Kidney (tissue), 14 donors: ENCODE measurements around the gene DROSHA. TPM values are rescaled to one million over a fixed set of nuclear protein-coding genes. Genes with fewer than 3 reads are reported as not detected.

Experiments used
- DNase-seq, 5 donors: peaks; one replicate each; pipeline ENCODE4 v3.0.0-alpha.2; 2013 to 2020
- FAIRE-seq: peaks from 2 replicates; lab custom pipeline; 2012; peaks lifted over from hg19 to GRCh38; lab: Jason Lieb, UNC
- H3K27ac ChIP-seq, 2 donors: one replicate each; pipeline ENCODE4 v1.7.0; 2013; ENCODE audit warnings: low read depth in 2 of 2, low read length in 2 of 2, inconsistent platforms in 1 of 2
- H3K27me3 ChIP-seq: one replicate; pipeline ENCODE4 v1.7.1; 2013; ENCODE audit warnings: low read length, inconsistent platforms; ENCODE audit not compliant: control insufficient read depth, insufficient read depth
- H3K36me3 ChIP-seq, 3 donors: one replicate each; pipeline versions ENCODE4 v1.7.0 to v1.7.1; 2013; ENCODE audit warnings: low read length in 3 of 3, control low read depth in 1 of 3, inconsistent platforms in 1 of 3; ENCODE audit not compliant: insufficient read depth in 3 of 3, control insufficient read depth in 2 of 3
- H3K4me1 ChIP-seq, 3 donors: one replicate each; pipeline versions ENCODE4 v1.7.0 to v1.7.1; 2013; ENCODE audit warnings: low read length in 3 of 3, inconsistent platforms in 1 of 3, low read depth in 1 of 3; ENCODE audit not compliant: control insufficient read depth in 2 of 3, insufficient read depth in 2 of 3
- H3K4me3 ChIP-seq, 3 donors: one replicate each; pipeline versions ENCODE4 v1.7.0 to v1.8.1; 2013; ENCODE audit warnings: low read length in 3 of 3, control low read depth in 1 of 3, inconsistent platforms in 1 of 3
- H3K9ac ChIP-seq, 3 donors: one replicate each; pipeline versions ENCODE4 v1.7.0 to v1.7.1; 2013; ENCODE audit warnings: low read length in 3 of 3, control low read depth in 1 of 3, inconsistent platforms in 1 of 3
- H3K9me3 ChIP-seq, 3 donors: one replicate each; pipeline versions ENCODE4 v1.7.0 to v1.7.1; 2013; ENCODE audit warnings: low read length in 3 of 3, control low read depth in 1 of 3, inconsistent platforms in 1 of 3; ENCODE audit not compliant: control insufficient read depth in 2 of 3, insufficient read depth in 1 of 3
- CTCF ChIP-seq: IDR thresholded peaks from 3 replicates; pipeline ENCODE4 v1.5.1; 2012; ENCODE audit warnings: mild to moderate bottlenecking, moderate library complexity, borderline replicate concordance; ENCODE audit not compliant: insufficient read depth; ENCODE audit errors: extremely low read depth
- intact Hi-C: fragments of 100-400 bp; cut with DNase I; formaldehyde crosslinking; loops from one replicate; pipeline ENCODE4 v1.11.1; 2022
- polyA plus RNA-seq: library from polyadenylated mRNA; stranded (reverse); fragments of 350-450 nt; fragmentation: Illumina TruSeq; extraction: RNeasy Lipid Tissue Mini Kit (QIAGEN cat#74804); gene quantifications from one replicate; pipeline ENCODE4 v1.2.3, GENCODE V29; 2014; ENCODE audit warnings: low read depth, low replicate concordance; ENCODE audit not compliant: insufficient read depth
- total RNA-seq: library from RNA; stranded (reverse); fragmentation: NEBNext Ultra II Directional; extraction: Animal tissue kit (Norgen Biotek cat#: 25700); gene quantifications from one replicate; pipeline ENCODE4 v1.2.1, GENCODE V29; 2021
- donor health status: control.
- donor health status: control.
- donor health status: control.
- donor health status: control.
- donor health status: control.
- donor health status: DM: yes; HTN: yes; CAD: no.
- donor health status: Normal renal cell carcinoma (clear cell type).

DROSHA gene
- total and polyA plus RNA-seq, 2 donors from 2014 or later: 39.9 to 51.6 TPM

DNA sequence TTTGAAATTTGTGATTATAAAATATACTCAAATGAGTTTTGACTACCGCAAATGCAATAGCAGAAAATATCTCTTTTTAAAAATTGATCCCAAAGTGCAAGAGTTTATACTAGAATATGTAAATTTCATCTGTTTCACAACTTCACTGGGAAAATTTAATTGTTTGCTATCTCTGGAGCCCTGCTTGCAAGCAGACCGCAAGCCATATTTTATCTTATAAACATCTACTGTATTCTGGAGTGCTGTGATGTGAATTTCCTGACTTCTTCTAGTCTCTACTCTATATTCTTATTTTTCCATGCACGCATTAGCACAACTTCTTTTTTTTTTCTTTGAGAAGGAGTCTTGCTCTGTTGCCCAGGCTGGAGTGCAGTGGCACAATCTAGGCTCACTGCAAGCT, 98.7 kb downstream of the DROSHA start:
- no peak for FAIRE-seq
- DNase-seq: no peak
- no peak for TF ChIP-seq CTCF

DNA sequence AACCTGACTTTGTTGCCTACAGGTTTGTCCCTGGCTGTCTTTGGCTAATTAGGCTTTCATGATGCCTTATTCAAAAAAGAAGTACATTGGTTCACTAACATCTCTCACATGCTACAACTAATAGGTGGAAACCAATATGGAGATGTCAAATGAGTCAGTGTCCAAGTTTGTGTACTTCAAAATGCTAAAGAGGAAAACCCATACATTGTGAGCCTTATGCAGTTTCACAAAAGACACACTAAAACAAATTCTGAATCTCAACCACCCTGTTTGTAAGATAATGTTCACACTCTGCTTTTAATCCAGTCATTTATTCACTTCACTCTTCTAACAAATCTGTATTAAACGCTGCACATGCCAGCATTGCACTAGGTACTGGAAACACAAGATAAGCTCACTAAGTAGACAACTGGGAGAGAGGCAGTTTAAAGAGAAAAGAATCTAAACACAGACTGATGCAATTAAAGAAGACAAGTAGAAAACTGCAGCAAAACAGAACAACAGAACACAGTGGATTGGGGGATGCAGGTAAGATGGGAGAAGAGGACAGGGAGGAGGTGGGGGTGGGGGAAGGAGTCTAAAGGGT, 104.1 kb downstream of the DROSHA start:
- Histone ChIP-seq H3K36me3 (peaks cover 0 to 2% (median 0%) of the 10 kb centered on the region in 3 donors), H3K9ac (no peak overlapping the region), H3K9me3 (no peaks in the 10 kb centered on the region), H3K4me1 (no peaks in the 10 kb centered on the region), H3K27ac (no peak overlapping the region), H3K27me3 (no peaks in the 10 kb centered on the region), H3K4me3 (no peak overlapping the region)
- intact Hi-C loops: no loop called here
- TF ChIP-seq CTCF: no peak
- DNase-seq: no peak
- FAIRE-seq: no peak

More for the DNA sequence above, 98.7 kb downstream of the DROSHA start:
- no peaks in the 10 kb centered on the region for H3K9me3 ChIP-seq
- H3K27me3 ChIP-seq: no peaks in the 10 kb centered on the region
- no peak overlapping the region for H3K9ac ChIP-seq
- no peak overlapping the region for H3K27ac ChIP-seq
- peaks cover 0 to 10% (median 0%) of the 10 kb centered on the region in 3 donors for H3K36me3 ChIP-seq
- H3K4me3 ChIP-seq: no peak overlapping the region
- intact Hi-C loops: no loop called here
- peaks cover 0 to 6% (median 3%) of the 10 kb centered on the region in 3 donors for H3K4me1 ChIP-seq

DNA sequence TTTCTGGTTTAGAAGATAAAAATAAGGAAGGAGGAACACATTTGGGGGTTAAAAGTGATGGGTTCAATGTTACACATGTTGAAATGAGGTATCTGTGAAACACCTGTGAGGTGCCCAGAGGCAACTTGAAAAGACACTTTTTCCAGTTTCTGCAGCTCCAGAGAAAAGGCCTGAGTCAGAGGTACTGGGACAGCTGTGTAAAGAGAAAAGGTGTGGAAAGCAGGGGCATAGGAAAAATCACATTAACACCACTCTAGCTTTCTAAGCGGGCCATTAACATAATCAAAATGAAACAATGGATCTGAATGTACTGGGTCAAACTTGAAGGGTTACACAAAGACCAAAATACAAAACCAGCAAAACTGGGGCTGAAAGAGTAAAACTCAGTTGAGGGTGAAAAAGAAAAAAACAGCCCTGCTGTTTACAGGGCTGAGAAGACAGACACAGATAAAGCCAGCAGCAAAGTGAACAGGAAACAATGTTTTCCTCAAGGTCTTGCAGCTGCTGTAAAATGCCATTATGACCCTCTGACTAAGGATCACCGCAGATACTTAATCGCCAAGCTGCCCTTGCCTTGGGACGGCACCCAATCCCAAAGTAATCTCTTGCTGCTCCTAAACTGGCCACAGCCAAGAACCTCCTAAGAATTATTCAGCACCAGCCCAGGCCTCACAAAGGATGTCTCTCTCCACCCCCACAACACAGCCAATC, 104.7 kb downstream of the DROSHA start:
- H3K27me3 ChIP-seq: no peaks in the 10 kb centered on the region
- no peaks in the 10 kb centered on the region for H3K9me3 ChIP-seq
- peaks cover 0 to 2% (median 0%) of the 10 kb centered on the region in 3 donors for H3K36me3 ChIP-seq
- no peak overlapping the region for H3K4me3 ChIP-seq
- no peaks in the 10 kb centered on the region for H3K4me1 ChIP-seq
- H3K27ac ChIP-seq: no peak overlapping the region
- intact Hi-C loops: no loop called here
- no peak for FAIRE-seq
- no peak for DNase-seq
- no peak overlapping the region for H3K9ac ChIP-seq
- TF ChIP-seq CTCF: no peak
